Heart left ventricle (tissue), 13 donors: ENCODE data around the gene AMMECR1.

ENCODE experiments used
- POLR2A ChIP-seq, 2 donors: fragments of 450-650 bp; IDR thresholded peaks; one replicate each; pipeline ENCODE4 v1.6.1; 2017; ENCODE audit warnings: antibody characterized with exemption in 2 of 2, mild to moderate bottlenecking in 2 of 2, moderate library complexity in 2 of 2
- TF ChIP-seq, protein P1 (sequence below), 12 donors: fragments of 200-600 bp; sonication (generic) in 4 of 12; IDR thresholded peaks; one replicate each; pipeline versions ENCODE4 v1.5.0 to v1.8.0; 2018 to 2022; ENCODE audit warnings: antibody characterized with exemption in 12 of 12, mild to moderate bottlenecking in 5 of 12
- donor health status: ischemic (EF 13 %, LVEDD 7.1; RV severe dilation, severe dysfunction).
- donor health status: DM: no; HTN: yes; CAD: no.
- donor health status: DM: no; HTN: no; CAD: no.
- donor health status: ischemic (EF 25% LVEDD 6.9; RV normal size, moderate dysfunction).
- donor health status: ischemic (EF 25% LVEDD 5.7; RV mildly dilated, moderate dysfunction).
- donor health status: ischemic (EF 35%, LVEDD 5.7; RV mildly dilated, moderate dysfunction).
- donor health status: nonischemic (EF 11% LVEDD 7.7; RV severe dilation, severe dysfunction).
- donor health status: DM: yes; HTN: yes; CAD: no.
- donor health status: PGD.
- donor health status: ischemic (EF 29% LVEDD 5.4; RV normal size, mild dysfunction).
- donor health status: nonischemic (EF 23%, LVEDD 6.1; RV moderate dilation, normal function).

DNA sequence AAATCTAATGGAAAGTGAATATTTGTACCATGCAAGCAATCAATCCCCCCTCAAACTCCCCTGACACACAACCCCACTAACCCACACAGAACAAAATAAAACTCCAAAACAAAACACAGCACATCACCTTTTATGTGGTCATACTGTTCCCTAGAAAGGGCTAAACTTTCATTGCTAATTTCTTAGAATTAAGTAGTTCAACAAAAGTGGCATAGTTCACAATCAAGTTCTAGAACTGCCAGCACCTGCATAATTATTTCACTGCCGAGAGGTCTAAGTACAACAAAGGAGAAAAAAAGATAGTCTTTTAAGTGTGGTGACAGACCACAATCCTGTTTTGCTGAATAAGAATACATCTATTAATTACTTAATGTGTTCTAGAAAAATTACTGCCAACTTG is 58.8 kb downstream of the AMMECR1 start:
- TF ChIP-seq, protein P1, sequence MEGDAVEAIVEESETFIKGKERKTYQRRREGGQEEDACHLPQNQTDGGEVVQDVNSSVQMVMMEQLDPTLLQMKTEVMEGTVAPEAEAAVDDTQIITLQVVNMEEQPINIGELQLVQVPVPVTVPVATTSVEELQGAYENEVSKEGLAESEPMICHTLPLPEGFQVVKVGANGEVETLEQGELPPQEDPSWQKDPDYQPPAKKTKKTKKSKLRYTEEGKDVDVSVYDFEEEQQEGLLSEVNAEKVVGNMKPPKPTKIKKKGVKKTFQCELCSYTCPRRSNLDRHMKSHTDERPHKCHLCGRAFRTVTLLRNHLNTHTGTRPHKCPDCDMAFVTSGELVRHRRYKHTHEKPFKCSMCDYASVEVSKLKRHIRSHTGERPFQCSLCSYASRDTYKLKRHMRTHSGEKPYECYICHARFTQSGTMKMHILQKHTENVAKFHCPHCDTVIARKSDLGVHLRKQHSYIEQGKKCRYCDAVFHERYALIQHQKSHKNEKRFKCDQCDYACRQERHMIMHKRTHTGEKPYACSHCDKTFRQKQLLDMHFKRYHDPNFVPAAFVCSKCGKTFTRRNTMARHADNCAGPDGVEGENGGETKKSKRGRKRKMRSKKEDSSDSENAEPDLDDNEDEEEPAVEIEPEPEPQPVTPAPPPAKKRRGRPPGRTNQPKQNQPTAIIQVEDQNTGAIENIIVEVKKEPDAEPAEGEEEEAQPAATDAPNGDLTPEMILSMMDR (IDR thresholded peaks at IDR 0.05): no peak
- TF ChIP-seq POLR2A (IDR thresholded peaks at IDR 0.05): no peak
